NCI-H2107 (cell line): ENCODE results near the gene GPC5.
"Not testable (repeated sequence)": the region's sequence is repeated elsewhere in the genome, so short reads cannot be mapped to it uniquely, and the experiment has no call there.

Experiments used
- DNase-seq: peaks from one replicate; lab custom pipeline; 2025; lab: John Stamatoyannopoulos, UW

Gene GPC5

DNA sequence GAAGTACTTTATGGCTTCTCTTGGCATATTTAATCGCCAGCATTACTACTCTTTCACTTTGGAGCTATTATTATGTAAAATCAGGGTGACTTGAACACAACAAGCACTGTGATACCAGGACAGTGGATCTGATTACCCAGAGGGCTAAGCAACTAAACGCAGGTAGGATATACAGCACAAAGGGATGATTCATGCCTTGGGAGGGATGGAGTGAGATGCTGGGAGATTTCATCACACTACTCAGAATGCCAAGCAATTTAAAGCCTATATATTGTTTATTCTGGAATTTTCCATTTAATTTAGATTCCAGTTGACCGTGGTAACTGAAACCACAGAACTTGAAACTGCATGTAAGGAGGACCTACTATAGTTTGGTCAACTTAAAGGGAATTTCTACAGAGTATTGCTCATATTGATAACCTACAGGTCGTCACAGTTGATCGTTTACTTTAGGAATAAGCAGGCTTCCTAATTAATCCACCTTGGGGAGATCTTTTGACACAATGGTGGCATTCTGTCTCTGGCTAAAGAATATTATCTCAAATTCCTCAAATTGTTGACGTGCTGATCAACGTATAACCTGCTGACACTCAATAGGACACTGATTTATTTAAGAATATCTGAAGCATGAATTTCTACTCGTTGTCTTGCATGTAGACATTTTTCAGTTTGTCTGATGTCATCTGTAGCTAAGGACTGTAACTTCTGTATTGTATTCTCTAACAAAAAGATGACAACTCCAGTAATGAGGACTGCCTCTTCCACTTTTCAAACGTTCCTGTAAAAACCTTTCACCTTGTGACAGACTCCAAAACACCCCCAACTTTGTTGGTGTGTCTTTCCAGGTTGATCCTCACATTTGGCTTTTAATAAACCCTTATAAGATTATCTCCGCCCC is 254.2 kb downstream of the GPC5 start:
- no peak for DNase-seq

DNA sequence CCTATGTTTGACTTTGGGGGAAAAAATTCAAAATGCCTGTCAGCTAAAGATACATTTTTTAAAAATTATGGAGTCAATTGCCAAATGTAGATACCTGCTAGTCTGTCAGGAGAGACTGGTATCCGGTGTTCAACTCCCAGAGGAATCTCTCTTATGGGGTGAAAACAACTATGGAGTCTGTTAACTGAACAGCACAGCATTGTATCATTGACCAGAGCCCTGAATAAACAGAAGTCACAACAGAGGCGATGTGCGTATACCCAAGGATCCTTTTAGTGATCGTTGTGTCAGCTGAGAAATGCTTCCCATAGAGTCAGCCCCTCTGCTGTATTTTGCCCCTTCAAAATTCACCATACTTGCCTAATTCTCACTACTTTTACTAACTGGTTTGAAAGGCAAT is 257.3 kb downstream of the GPC5 start:
- DNase-seq: no peak

DNA sequence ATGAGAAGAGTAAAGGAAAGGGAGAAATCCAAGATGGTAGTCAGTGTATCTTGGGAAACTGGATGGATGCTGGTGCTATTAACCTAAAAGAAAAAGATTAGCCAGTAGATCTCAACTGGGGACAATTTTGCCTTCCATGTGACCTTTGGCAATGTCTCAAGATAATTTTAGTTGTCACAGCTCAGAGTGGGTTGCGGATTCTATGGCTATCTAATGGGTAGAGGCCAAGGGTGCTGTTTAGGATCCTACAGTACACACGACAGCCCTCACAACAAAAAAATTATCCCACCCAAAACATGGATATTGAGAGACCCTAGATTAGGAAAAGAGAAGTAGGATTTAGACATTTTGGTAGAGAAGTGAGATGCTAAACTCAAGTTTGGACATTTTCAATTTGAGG is 258.9 kb downstream of the GPC5 start:
- no peak for DNase-seq

DNA sequence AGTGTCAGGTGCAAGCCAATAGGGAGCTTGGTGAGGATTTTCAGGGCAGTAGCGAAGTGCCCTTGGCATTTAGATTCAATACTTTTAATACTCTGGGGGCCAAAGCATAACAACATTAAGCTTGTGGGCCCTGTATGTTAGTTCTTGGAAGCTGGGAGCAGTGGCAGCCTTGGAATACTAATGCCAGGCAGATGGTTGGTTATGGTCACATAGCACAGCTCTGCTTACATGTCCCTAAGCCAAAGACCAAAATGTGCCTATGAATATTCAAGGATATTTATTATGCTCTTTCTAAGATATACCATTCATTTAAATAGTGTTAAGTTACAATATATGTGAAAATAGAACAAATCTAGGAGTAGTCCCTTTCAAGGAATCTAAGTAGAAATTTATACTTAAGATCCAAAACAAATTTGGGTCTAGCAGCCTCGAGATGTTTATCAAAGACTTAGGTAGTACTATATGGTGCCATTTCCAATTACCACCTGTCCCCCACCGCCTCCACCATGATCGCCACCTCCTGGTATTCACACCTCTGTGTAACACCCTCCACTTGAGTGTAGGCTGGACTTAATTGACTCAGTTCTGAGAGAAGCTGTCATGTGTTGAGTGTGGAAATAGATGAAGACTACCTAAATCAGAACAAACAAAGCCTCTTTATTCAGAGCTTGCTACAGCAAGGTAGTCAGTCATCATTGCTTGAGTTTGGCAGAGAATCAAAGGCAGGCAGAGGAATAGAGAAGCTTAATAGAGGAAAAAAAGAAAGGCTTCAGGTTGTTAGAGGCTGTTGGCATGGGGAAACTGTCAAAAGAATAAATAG is 261.0 kb downstream of the GPC5 start:
- DNase-seq: no peak

DNA sequence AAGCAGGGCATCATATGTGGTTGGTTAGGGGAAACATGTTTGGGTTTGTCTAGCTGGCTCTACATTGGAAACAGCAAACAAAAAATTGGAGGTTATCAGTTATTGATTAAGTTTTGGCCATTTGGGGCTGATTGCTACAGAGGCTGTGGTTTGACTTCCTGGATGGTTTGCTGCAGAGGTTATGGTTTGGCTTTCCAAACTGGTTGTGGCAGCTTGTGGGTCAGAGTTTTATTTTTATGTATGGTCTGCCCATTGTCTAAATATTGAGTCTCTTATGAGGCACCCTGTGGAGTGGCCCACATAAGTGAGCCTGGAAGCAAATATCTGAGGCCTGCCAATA is 261.6 kb downstream of the GPC5 start:
- no peak for DNase-seq

DNA sequence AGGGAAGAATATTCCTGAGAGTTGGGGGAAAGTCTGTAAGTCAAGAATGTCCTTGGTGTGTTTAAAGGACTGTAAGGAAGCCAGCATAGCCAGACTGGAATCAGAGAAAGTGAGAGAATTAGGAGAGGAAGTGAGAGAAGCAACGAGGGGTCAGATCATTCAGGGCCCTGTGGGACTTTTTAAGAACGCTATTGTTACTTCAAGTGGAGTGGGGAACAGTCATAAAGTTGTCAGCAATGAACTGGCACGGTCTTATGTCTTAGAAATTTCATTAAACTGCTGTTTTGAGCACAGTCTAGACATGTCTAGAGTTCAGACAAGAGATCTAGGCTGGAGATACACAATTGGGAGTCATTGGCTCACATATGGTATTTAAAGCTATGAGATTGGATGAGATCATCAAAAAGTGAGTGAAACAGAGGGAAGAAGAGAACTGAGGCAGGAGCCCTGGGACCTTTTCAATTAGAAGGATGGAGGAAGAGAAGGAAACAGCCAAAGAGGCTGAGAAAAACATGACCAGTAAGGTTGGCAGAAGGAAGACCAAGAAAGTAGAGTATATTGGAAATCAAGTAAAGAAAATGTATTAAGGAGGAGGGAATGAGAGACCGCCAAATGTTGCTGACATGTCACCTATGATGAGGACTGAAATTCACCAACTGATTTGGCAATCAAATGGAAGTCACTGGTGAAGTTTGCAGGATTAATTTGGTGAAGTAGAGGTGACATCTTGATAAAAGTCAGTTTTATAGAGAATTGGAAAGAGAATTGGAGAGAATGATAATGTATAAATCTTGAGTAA is 263.5 kb downstream of the GPC5 start:
- DNase-seq: no peak

DNA sequence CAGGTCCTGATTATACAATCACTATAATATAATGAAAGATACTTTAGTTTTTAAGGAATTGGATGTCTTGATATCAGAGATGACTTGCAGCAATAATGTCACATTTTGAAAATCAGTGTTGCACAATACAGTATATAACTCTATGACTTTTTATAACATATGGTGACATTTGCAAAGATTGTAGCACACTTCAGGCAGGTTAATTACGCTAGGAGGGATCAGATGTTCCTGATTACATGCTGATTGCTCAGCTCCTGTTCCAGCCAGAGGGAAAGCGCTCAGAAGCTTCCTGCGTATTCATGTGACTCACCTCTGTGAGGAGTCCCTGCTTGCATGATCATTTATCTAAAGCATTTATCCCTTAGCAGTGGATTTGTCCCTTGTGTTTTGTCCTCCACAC is 265.6 kb downstream of the GPC5 start:
- DNase-seq: no peak

DNA sequence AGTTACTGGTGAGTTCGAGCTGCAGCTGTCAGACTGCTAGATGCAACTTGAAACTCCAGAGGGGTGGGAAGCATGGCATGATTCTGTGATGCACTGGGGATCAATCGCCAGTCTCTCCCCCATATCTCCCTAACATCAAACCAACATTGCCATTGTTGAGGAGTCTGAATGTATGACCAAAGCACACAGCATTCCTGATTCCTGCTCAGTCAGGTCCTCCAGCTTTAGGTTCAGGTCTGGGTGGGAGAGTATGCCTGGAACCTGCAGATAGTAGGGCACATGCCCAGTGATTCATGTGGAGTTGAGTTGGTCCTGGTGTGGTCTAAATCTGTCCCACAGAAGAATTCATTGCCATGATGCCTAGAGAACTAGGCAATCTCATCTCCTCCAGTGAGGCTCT is 269.1 kb downstream of the GPC5 start:
- DNase-seq: no peak

DNA sequence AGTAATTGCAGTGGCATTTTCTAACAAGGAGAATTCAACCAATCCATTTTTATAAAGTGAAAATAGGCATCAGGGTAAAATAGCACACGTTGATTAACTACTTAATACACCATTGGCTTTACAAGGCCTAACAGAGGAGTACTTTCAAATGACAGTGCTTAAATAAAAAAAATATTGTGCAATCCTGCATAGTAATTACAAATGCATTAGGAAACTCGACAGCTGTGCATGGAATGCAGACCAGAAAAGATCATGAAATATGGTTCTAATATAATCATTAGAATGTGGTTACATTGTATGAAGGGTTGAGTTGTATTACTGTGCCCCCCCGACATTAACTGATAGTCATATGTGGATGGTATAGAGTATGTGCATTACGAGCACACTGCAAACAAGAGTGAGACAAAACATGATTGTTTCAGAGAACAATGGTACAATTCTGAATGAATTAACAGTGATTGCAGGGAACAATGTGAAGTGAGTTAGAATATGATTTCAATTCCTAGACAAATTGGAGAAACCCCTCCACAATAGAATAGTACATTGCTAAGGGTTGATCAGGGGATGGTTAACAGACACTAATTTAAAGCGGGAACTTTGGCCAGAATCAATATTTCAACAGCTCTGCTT is 270.6 kb downstream of the GPC5 start:
- DNase-seq: no peak

DNA sequence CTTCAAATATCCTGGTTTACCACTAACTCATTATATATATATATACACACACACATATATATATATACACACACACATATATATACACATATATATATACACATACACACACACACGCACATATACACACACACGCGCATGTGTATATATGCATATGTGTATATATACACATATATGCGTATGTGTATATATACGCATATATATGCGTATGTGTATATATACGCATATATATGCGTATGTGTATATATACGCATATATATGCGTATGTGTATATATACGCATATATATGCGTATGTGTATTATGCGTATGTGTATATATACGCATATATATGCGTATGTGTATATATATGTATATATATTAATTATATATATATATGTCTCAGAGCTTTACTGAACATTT is 275.9 kb downstream of the GPC5 start:
- DNase-seq: not testable (repeated sequence)

DNA sequence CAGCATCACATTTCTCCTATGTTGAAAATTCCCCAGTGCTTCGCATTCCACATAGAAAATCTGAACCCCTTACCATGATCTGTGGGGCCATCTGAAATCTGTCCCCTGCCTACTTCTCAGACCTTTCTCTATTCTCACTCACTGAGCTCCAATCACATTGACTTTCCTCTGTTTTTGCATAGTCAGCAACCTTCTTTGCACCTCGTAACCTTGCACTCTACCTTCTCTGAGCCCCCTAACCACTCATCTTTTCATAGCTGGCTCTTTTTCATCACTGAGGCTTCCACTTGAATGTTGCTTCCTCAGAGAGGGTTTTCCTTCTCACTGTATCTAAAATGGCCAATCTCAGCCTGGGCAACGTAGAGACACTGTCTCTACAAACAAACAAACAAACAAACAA is 286.3 kb downstream of the GPC5 start:
- DNase-seq: no peak

DNA sequence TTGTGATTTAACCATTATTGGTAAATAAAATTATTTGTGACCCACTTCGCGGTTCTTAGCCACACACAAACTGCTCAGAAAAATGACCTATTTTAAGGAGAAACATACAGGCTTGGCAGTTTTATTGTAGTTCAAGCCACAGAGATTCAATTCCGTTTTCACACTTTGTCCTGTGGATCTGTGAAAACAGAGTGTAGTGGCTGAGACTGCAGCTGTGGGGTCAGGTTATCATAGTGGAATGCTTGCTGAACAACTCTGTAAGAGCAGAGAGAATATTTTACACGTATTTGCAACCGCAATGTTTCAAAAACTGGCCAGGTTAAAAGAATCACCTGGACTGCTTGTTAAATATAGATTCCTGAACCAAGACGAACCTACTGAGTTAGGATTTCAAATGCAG is 292.5 kb downstream of the GPC5 start:
- no peak for DNase-seq

DNA sequence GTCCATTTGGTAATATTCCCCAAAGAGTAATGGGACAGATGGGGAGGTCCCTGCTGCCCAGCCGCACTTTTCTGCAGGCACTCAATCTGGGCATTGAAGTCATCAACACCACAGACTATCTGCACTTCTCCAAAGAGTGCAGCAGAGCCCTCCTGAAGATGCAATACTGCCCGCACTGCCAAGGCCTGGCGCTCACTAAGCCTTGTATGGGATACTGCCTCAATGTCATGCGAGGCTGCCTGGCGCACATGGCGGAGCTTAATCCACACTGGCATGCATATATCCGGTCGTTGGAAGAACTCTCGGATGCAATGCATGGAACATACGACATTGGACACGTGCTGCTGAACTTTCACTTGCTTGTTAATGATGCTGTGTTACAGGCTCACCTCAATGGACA is 295.0 kb downstream of the GPC5 start:
- no peak for DNase-seq

DNA sequence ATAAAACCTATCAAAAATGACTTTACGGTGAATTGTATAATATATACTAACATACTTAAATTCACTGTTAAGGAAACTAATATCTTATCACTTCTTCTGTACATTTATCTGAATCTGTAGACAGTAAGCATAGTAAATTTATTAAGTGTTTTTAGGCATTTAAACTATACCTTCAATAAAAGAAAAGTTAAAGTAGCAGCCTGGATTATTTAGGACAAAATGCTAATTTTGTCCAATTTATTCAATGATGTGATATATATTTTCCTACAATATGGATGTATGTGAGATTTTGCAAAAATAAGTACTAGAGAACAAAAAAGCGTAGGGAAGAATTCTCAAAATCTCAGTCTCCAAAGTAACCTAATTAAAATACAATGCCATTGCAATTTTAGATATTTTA is 299.9 kb downstream of the GPC5 start:
- DNase-seq: no peak

DNA sequence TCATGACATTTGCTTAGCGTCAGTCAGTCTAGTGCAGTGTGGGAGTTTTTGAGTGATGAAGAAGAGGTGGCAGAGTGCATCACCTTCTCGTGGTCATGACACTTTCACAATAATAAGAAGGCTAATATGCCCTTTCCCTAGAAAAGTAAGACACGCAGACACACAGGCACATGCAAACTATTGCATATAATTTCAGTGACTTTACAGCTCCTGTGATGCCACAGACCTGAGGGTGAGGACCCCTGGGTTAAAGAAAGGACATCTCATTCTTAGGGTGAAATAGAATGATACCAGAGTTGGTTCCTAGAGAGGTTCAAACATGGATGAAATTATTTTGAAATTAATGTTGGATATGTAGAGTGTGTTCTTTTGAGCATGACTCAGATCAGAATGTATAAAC is 300.3 kb downstream of the GPC5 start:
- no peak for DNase-seq

DNA sequence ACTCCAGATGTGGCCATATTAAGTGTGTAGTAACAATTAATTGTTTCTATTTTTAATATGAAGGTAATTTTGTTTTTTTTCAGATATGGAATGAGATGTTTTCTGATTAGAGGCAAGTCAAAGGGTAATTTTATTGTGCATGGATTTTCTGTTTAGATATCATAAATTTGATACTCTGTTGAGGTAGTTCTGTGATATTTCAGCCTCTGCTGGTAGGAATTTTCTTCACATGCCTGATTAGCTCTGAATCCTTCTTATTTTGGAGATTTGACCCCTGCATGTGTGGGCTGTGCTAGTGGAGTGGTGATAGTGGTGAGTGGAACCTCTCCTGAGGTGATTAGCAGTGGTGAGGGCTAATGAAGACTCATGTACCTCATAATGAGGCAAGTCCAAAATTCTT is 301.4 kb downstream of the GPC5 start:
- no peak for DNase-seq

DNA sequence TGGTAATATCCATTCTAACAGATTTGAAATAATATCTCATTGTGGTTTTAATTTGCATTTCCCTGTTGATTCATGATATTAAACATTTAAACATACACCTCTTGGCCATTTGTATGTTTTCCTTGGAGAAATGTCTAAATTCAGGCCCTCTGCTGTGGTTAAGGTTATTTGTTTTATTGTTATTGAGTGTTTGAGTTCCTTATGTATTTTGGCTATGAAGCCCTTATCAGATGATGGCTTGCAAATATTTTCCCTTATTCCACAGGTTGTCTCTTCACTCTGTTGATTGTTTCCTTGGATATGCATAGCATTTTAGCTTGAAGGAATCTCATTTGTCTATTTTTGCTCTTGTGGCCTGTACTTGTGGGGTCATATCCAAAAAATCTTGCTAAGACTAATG is 303.6 kb downstream of the GPC5 start:
- no peak for DNase-seq

DNA sequence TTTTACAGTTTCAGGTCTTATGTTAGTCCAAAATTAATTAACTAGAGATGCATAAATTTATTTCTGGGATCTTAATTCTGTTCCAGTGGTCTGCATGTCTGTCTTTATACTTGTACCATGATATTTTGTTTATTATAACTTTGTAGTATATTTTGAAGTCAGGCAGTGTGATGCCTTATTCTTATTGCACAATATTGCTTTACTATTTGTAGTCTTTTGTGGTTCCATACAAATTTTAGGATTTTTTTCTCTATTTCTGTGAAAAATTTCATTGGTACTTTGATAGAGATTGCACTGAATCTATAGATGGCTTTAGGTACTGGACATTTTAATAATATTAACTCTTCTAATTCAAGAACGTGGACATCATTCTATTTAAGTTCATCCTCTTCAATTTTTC is 304.0 kb downstream of the GPC5 start:
- DNase-seq: no peak

DNA sequence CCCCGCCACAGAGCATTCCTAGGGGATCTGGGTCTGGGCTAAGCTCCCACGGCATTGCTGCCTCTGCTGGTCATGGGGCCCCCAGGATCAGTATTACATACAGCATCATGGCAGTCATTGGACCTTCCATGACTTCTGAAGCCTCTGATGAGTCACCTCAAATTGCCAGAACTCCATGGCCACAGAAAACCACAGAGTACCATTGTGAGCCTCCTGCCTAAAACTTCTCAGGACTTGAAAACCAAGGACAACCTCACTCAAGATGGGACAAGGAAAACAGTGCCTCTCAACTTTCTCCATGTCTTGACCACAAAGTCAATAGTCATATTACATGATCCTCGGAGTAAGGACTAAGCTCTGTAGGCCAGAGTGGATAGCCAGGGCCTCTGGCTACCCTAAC is 306.0 kb downstream of the GPC5 start:
- DNase-seq: no peak

DNA sequence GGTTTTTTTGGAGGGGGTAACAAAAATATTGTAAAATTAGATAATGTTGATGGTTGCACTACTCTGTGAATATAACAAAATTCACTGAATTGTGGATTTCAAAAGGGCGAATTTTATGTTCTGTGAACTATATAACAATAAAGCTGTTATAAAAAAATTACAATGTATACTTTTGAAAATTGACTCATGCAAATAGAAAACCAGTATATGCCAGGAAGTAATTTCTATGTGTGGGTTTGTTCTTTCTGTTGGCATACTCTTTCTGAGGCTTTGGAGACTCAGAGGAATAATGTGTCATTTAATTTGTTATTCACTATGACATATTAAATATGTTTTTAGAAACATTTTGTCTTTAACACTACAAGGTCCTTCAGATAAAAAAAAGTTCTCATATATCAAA is 310.1 kb downstream of the GPC5 start:
- no peak for DNase-seq

DNA sequence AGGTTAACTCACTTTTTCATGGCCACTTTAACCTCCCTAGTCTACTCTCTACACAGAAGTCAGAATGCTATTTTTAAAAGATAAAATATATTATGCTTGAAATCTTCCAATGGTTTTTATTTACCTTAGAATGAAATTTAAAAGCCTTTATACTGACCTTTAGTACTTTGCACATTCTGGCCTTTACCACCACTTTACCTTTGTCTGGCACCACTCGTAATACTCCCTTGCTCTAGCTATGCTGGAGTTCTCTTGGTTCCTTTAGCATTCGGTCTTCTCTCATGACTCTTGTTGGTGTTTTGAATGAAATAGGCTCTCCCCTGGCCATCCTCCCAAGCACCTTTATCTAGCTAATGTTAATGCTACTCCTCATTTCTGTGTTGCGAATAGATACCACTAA is 310.8 kb downstream of the GPC5 start:
- no peak for DNase-seq

DNA sequence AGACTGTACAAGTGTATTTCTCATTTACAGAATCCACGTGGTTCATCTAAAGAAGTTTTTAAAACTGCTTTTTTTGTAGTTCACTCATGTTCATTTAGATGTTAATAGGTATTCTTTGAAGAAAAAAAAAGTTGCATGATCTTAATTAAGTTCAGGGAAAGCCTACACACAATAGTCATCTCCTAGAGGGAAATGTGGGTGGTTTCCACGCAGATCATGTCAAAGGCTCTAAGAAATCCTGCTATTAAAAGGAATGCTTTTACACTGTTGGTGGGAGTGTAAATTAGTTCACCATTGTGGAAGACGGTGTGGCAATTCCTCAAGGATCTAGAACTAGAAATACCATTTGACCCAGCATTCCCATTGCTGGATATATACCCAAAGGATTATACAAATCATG is 312.3 kb downstream of the GPC5 start:
- DNase-seq: no peak
